Activated T-helper 2 cell treated with anti-CD3 and anti-CD28 coated beads, Interferon-gamma antibody, Interleukin-2, Interleukin-4, amounts not matched to agents 10 μg/mL and 5 μg/mL and 100 μg/mL, durations not matched to agents 14 hours and 24 hours and 36 hours (primary cell): Measurements from ENCODE around the gene TPMT. TPM values are rescaled to one million over a fixed set of nuclear protein-coding genes. Genes with fewer than 3 reads are reported as not detected.

Source experiments
- DNase-seq: peaks from one replicate; pipeline ENCODE4 v3.0.0; 2021; ENCODE audit warnings: low spot score
- H3K27ac Mint-ChIP-seq: one replicate; pipeline ENCODE4 v1.8.0; 2021; ENCODE audit warnings: mixed read lengths
- H3K27me3 Mint-ChIP-seq: one replicate; pipeline ENCODE4 v1.8.0; 2021; ENCODE audit warnings: low read depth, mixed read lengths
- H3K36me3 Mint-ChIP-seq: one replicate; pipeline ENCODE4 v1.8.0; 2021; ENCODE audit warnings: low read depth, mixed read lengths
- H3K4me1 Mint-ChIP-seq: one replicate; pipeline ENCODE4 v1.8.0; 2021; ENCODE audit warnings: low read depth, mixed read lengths
- H3K4me3 Mint-ChIP-seq: one replicate; pipeline ENCODE4 v1.8.0; 2021; ENCODE audit warnings: low read depth, mild to moderate bottlenecking, moderate library complexity, mixed read lengths
- H3K9me3 Mint-ChIP-seq: one replicate; pipeline ENCODE4 v1.8.0; 2021; ENCODE audit warnings: mixed read lengths
- intact Hi-C: fragments of 100-400 bp; cut with micrococcal nuclease; formaldehyde crosslinking; loops from one replicate; pipeline ENCODE4 v1.15.1; 2023
- total RNA-seq: library from RNA; stranded (reverse); gene quantifications from 2 replicates; pipeline ENCODE4 v1.2.3, GENCODE V29; 2022

Gene TPMT
- total RNA-seq: 5.0 and 5.2 TPM in 2 replicates

DNA sequence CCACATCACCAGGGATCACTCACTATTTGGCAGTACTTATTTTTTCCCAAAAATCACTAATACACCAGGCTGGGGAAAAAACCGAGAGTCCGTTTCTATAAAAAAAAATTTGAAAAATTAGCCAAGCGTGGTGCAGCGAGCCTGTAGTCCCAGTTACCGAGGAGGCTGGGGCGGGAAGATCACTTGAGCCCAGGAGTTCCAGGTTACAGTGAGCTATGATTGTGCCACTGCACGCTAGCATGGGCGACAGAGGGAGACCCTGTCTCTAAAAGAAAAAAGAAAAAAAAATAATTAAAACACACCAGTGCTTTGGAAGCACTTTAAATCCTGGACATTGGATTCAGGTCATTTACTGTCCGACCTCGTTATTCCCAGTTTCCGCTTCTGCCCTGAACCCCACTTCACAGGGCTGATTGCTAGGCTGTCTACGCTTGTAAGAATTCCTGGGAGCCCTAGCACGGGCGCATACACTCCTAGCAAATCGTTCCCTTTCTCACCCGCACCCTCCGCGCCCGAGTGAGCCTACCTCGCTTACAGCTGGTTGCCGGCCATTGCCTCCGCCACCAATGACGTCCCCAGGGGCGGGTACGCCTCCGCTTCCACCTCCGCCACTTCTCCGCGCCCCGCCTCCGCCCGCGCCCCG is at the start of gene TPMT:
Gene TPMT (minus strand): TSS at position 571 of the 643 bp plus-strand sequence. CDS start 5,950 bp downstream, outside the sequence.
- DNase-seq: no peak
- H3K36me3 Mint-ChIP-seq: peaks cover 1% of the 10 kb centered on the region
- H3K9me3 Mint-ChIP-seq: no peaks in the 10 kb centered on the region
- H3K27ac Mint-ChIP-seq: peak within 1 kb of the TSS; percentile 90
- peak within 1 kb of the TSS; percentile 96 for H3K4me3 Mint-ChIP-seq
- intact Hi-C loops: loop anchor here (1.0 to 10.0 kb wide), 8 partner anchors 32 to 552 kb away; partner anchors contain the start of genes FAM8A1, NHLRC1 and NUP153
- H3K27me3 Mint-ChIP-seq: no peaks in the 10 kb centered on the region
- H3K4me1 Mint-ChIP-seq: peaks cover 25% of the 10 kb centered on the region

DNA sequence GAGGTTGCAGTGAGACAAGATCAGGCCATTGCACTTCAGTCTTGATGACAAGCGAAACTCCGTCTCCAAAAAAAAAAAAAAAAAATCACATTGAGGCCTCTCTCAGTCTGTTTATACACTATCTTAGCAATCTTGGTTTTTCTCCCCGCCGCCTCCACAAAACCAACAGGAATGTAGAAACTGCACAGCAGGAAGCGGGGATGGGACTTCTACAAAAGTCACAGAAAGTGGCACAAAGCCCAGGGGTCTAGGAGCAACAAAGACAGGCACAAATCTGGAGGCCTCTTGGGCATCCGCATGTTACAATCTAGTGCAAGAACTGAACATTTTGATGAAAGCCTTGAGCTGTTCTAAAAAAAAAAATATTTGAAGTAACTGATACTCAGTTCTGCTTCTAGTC is 48.9 kb upstream of the TPMT start:
- no peaks in the 10 kb centered on the region for H3K9me3 Mint-ChIP-seq
- no peaks in the 10 kb centered on the region for H3K27me3 Mint-ChIP-seq
- intact Hi-C loops: no loop called here
- DNase-seq: no peak
- H3K4me1 Mint-ChIP-seq: peaks cover 1% of the 10 kb centered on the region
- no peaks in the 10 kb centered on the region for H3K36me3 Mint-ChIP-seq
- no peak overlapping the region for H3K4me3 Mint-ChIP-seq
- H3K27ac Mint-ChIP-seq: no peak overlapping the region

DNA sequence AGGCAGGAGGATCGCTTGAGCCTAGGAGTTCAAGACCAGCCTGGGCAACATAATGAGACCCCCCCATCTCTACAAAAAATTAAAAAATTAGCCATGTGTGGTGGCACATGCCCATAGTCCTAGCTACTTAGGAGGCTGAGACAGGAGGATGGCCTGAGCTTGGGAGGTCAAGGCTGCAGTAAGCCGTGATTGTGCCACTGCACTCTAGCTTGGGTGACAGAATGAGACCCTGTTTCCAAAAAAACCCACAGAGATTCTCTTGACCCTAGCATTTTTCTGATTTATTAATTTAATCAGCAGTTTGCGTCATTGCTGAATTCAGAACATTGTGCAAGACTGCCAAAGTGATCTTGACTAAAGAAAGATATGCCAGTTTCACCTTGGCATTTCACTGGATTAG is 37.1 kb upstream of the TPMT start:
- Mint-ChIP-seq H3K27me3 (no peaks in the 10 kb centered on the region), H3K4me1 (no peaks in the 10 kb centered on the region), H3K4me3 (no peak overlapping the region), H3K9me3 (no peaks in the 10 kb centered on the region), H3K27ac (no peak overlapping the region), H3K36me3 (no peaks in the 10 kb centered on the region)
- DNase-seq: no peak
- intact Hi-C loops: no loop called here

DNA sequence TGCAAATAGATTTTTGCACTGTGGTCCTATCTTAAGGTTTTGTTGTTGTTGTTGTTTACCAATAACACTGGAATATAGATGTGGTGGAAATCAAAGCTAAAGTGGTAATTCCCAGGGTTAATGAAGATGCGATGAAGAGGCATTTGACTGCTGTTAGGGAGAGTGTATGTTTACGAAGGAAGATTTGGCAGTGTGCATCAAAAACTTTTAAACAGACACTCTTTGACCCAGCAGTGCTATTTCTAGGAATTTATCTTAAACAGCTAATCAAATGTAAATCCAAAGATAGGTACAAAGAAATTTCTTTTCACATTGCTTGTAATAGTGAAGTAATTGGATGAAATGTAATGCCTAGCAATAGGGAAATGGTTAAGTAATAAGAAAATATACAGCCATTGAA is 34.3 kb upstream of the TPMT start:
- Mint-ChIP-seq H3K36me3 (no peaks in the 10 kb centered on the region), H3K27me3 (no peaks in the 10 kb centered on the region), H3K9me3 (no peaks in the 10 kb centered on the region), H3K4me3 (no peak overlapping the region), H3K27ac (no peak overlapping the region), H3K4me1 (no peaks in the 10 kb centered on the region)
- intact Hi-C loops: no loop called here
- no peak for DNase-seq

DNA sequence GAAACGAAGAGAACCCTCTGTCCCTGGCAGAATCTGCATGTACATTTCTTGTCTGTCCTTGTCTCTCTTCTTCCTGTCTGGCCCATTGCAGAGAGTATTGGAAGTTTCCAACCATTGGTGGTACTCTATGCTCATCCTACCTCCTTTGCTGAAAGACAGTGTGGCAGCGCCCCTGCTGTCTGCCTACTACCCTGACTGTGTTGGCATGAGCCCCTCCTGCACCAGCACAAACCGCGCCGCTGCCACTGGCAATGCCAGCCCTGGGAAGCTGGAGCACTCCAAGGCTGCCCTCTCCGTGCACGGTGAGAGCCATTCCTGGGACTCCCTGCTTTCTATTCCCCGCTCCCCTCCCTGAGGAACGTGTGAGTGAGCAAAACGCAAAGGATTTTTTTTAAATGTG is 32.8 kb upstream of the TPMT start:
- no peaks in the 10 kb centered on the region for H3K9me3 Mint-ChIP-seq
- intact Hi-C loops: no loop called here
- no peak for DNase-seq
- no peaks in the 10 kb centered on the region for H3K36me3 Mint-ChIP-seq
- H3K27me3 Mint-ChIP-seq: no peaks in the 10 kb centered on the region
- H3K4me1 Mint-ChIP-seq: no peaks in the 10 kb centered on the region
- H3K4me3 Mint-ChIP-seq: no peak overlapping the region
- H3K27ac Mint-ChIP-seq: no peak overlapping the region

- DNase-seq: no peak
- H3K27ac Mint-ChIP-seq: no peak overlapping the region
- no peaks in the 10 kb centered on the region for H3K27me3 Mint-ChIP-seq
- no peaks in the 10 kb centered on the region for H3K36me3 Mint-ChIP-seq
- intact Hi-C loops: no loop called here
- no peak overlapping the region for H3K4me3 Mint-ChIP-seq
- H3K4me1 Mint-ChIP-seq: no peaks in the 10 kb centered on the region
- no peaks in the 10 kb centered on the region for H3K9me3 Mint-ChIP-seq
Observed at GRCh38 chr6:18186540-18187250, 31.8 kb upstream of the TPMT start.

GRCh38 chr6:18186033-18186432 is 31.2 kb upstream of the TPMT start:
- Mint-ChIP-seq H3K9me3 (no peaks in the 10 kb centered on the region), H3K4me3 (no peak overlapping the region), H3K4me1 (no peaks in the 10 kb centered on the region), H3K27me3 (no peaks in the 10 kb centered on the region), H3K27ac (no peak overlapping the region), H3K36me3 (no peaks in the 10 kb centered on the region)
- no peak for DNase-seq
- intact Hi-C loops: no loop called here

DNA sequence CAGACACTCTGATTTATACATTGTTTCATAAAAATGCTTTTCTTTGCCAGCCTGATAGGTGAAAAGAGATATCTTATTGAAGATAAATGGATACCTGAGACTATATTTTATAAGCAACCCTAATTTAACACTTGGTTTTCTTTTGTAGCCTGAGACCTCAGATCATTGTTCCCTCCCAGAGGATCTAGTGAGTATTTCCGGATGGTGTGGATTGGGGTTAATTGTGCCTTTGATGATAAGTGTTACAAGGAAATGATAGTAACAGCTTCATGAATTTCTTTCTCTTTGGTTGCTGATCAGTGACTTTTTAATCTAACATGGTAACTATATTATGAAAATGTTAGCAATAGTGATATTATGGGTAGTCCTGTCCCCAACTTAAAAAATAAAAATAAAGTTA is 30.7 kb upstream of the TPMT start:
- no peaks in the 10 kb centered on the region for H3K9me3 Mint-ChIP-seq
- intact Hi-C loops: no loop called here
- H3K36me3 Mint-ChIP-seq: peaks cover 3% of the 10 kb centered on the region
- no peaks in the 10 kb centered on the region for H3K4me1 Mint-ChIP-seq
- no peak overlapping the region for H3K27ac Mint-ChIP-seq
- no peak overlapping the region for H3K4me3 Mint-ChIP-seq
- DNase-seq: no peak
- no peaks in the 10 kb centered on the region for H3K27me3 Mint-ChIP-seq

DNA sequence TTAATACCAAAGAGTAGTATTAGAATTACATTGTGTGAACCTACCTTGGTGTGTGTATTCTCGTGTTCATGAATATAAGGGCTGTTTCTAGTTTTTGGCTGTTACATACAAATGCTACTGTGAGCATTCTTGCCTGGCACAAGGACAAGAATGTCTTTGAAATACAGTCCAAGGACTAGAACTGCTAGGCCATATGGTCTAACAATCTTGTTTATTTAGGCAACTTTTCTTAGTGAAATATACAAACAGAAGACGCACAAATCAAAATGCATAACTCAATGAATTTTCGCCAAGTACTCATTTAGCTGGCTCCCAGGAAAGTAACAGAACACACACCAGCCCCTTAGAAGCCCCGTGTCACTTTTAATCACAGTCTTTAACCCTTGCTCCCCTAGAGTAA is 28.9 kb upstream of the TPMT start:
- H3K27me3 Mint-ChIP-seq: no peaks in the 10 kb centered on the region
- intact Hi-C loops: no loop called here
- no peak overlapping the region for H3K4me3 Mint-ChIP-seq
- peaks cover 5% of the 10 kb centered on the region for H3K36me3 Mint-ChIP-seq
- DNase-seq: no peak
- H3K27ac Mint-ChIP-seq: no peak overlapping the region
- no peaks in the 10 kb centered on the region for H3K4me1 Mint-ChIP-seq
- H3K9me3 Mint-ChIP-seq: no peaks in the 10 kb centered on the region

- Mint-ChIP-seq H3K4me1 (no peaks in the 10 kb centered on the region), H3K36me3 (peaks cover 7% of the 10 kb centered on the region), H3K27ac (no peak overlapping the region), H3K27me3 (no peaks in the 10 kb centered on the region), H3K4me3 (no peak overlapping the region), H3K9me3 (no peaks in the 10 kb centered on the region)
- intact Hi-C loops: no loop called here
- no peak for DNase-seq
Observed at GRCh38 chr6:18182568-18182967, 27.7 kb upstream of the TPMT start.

- Mint-ChIP-seq H3K9me3 (no peaks in the 10 kb centered on the region), H3K27ac (no peak overlapping the region), H3K4me1 (no peaks in the 10 kb centered on the region), H3K27me3 (no peaks in the 10 kb centered on the region), H3K36me3 (peaks cover 23% of the 10 kb centered on the region), H3K4me3 (no peak overlapping the region)
- intact Hi-C loops: no loop called here
- DNase-seq: no peak
Observed at GRCh38 chr6:18179770-18180356, 25.0 kb upstream of the TPMT start.

DNA sequence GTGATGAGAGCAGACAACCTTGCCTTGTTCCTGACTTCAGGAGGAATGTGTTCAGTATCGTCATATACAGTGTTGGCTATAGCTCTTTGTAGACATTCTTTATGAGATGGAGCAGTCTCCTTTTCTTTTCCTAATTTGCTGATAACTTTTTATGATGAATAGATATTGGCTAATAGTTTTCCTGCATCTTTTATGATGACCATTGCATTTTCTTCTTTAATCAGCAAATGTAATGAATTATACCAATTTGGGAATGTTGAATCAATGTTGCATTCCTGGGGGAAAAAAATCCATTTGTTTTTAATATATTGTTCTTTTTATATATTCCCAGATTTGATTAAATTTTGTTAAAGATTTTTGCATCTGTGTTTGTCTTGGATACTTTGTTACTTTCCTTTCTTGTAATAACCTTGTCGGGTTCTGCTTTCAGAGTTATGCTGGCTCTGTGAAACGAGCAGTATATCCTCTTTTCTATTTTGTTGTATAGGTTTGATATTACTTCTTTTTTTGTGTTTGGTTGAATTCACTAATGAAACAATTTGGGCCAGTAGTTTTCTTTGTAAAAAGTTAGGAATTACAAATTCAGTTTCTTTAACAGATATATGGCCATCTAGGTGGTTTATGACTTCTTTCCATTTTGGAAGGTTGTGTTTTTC is 24.2 kb upstream of the TPMT start:
- Mint-ChIP-seq H3K4me1 (no peaks in the 10 kb centered on the region), H3K36me3 (peaks cover 23% of the 10 kb centered on the region), H3K4me3 (no peak overlapping the region), H3K27me3 (no peaks in the 10 kb centered on the region), H3K9me3 (no peaks in the 10 kb centered on the region), H3K27ac (no peak overlapping the region)
- DNase-seq: no peak
- intact Hi-C loops: no loop called here
